ENCODE data around the gene CAPZA3.
"Not testable (repeated sequence)": the region's sequence is repeated elsewhere in the genome, so short reads cannot be mapped to it uniquely, and the experiment has no call there.

Gene CAPZA3

GRCh38 chr12:18737819-18738218, at the start of gene CAPZA3, which contains the start of gene PLCZ1:
Gene CAPZA3, plus strand, starts transcription at chr12:18738119. Its CDS starts 150 bp downstream, at chr12:18738269.
Gene PLCZ1, minus strand, starts transcription at chr12:18738012. Its CDS starts 641 bp downstream, at chr12:18737371.
- no peak for DNase-seq

GRCh38 chr12:18689771-18690170, 48.1 kb upstream of the CAPZA3 start:
- DNase-seq, result no peak

GRCh38 chr12:18690653-18691052, 47.3 kb upstream of the CAPZA3 start:
- DNase-seq, result no peak

- not testable (repeated sequence) for DNase-seq
Observed at GRCh38 chr12:18693986-18694385, 43.9 kb upstream of the CAPZA3 start.

GRCh38 chr12:18696971-18697602, 40.8 kb upstream of the CAPZA3 start:
- no peak for DNase-seq

- DNase-seq, result no peak
Observed at GRCh38 chr12:18700271-18700670, 37.6 kb upstream of the CAPZA3 start.

GRCh38 chr12:18703321-18703720, 34.6 kb upstream of the CAPZA3 start:
- DNase-seq, result no peak

- no peak for DNase-seq
Observed at GRCh38 chr12:18703911-18704310, 34.0 kb upstream of the CAPZA3 start.

- no peak for DNase-seq
Observed at GRCh38 chr12:18706798-18707197, 31.1 kb upstream of the CAPZA3 start.

GRCh38 chr12:18716236-18716635, 21.7 kb upstream of the CAPZA3 start:
- DNase-seq, result no peak

GRCh38 chr12:18718462-18718861, 19.5 kb upstream of the CAPZA3 start:
- DNase-seq, result no peak

- DNase-seq, result no peak
Observed at GRCh38 chr12:18719922-18720510, 17.9 kb upstream of the CAPZA3 start.

- DNase-seq, result no peak
Observed at GRCh38 chr12:18720690-18721089, 17.2 kb upstream of the CAPZA3 start.

- DNase-seq, result no peak
Observed at GRCh38 chr12:18721452-18721851, 16.5 kb upstream of the CAPZA3 start.

GRCh38 chr12:18723752-18724151, 14.2 kb upstream of the CAPZA3 start:
- no peak for DNase-seq

GRCh38 chr12:18731156-18731555, 6.8 kb upstream of the CAPZA3 start:
- no peak for DNase-seq

GRCh38 chr12:18747895-18748294, 10.0 kb downstream of the CAPZA3 start:
- DNase-seq, result no peak

GRCh38 chr12:18749386-18749957, 11.6 kb downstream of the CAPZA3 start:
- DNase-seq, result no peak

GRCh38 chr12:18750085-18750484, 12.2 kb downstream of the CAPZA3 start:
- no peak for DNase-seq

GRCh38 chr12:18751866-18752265, 13.9 kb downstream of the CAPZA3 start:
- DNase-seq, result no peak

- DNase-seq, result no peak
Observed at GRCh38 chr12:18752280-18752920, 14.5 kb downstream of the CAPZA3 start.

- no peak for DNase-seq
Observed at GRCh38 chr12:18752947-18753346, 15.0 kb downstream of the CAPZA3 start.

GRCh38 chr12:18753481-18754123, 15.7 kb downstream of the CAPZA3 start:
- DNase-seq, result no peak
